Measurements from ENCODE around the gene KCTD18.

Gene KCTD18

GRCh38 chr2:200456567-200456966 lies 53.3 kb downstream of the KCTD18 start:
- H3K36me3 ChIP-seq (ENCODE audit: insufficient read depth, low read length) = peaks cover 7% of the 10 kb centered on the region
- no peak overlapping the region for H3K27ac ChIP-seq (ENCODE audit: low read depth, low read length)
- no peaks in the 10 kb centered on the region for H3K79me2 ChIP-seq (ENCODE audit: control insufficient read depth, insufficient read depth, low read length, unreplicated experiment)
- no peak overlapping the region for H3K4me3 ChIP-seq (ENCODE audit: low read depth, low read length)
- H3K27me3 ChIP-seq (ENCODE audit: insufficient read depth, low read length) = no peaks in the 10 kb centered on the region
- peaks cover 28% of the 10 kb centered on the region for H3K4me1 ChIP-seq (ENCODE audit: control insufficient read depth, insufficient read depth, low read length, unreplicated experiment)
- no peak overlapping the region for H2AFZ ChIP-seq (ENCODE audit: low read length, unreplicated experiment)

DNA sequence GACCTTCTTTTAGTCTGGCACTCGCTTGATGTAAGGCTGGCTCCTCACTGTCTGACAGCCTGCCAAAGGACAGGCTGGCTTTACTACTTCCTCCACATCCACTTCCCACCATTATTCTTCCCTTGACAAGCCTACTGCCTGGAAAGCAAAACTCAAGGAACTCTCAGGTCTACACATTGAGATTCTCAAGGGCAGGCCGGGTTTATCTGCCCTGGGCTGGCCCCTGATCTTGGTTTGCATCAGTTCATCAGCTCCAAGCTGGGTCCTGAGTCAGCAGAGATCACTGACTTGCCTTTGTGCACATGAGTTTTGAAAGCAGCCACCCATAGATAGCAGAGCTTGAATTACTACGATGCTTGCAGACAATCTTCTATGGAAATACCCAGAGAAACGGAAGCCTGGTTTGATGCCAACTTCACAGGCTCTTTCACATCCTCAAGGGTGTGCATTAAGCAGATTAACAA lies 53.9 kb downstream of the KCTD18 start:
- H3K79me2 ChIP-seq (ENCODE audit: control insufficient read depth, insufficient read depth, low read length, unreplicated experiment) = no peaks in the 10 kb centered on the region
- H3K27me3 ChIP-seq (ENCODE audit: insufficient read depth, low read length) = no peaks in the 10 kb centered on the region
- H3K4me1 ChIP-seq (ENCODE audit: control insufficient read depth, insufficient read depth, low read length, unreplicated experiment) = peaks cover 28% of the 10 kb centered on the region
- peak overlapping the region; percentile 8; the same call in 1 of the 2 replicates for H3K4me3 ChIP-seq (ENCODE audit: low read depth, low read length)
- no peak overlapping the region for H2AFZ ChIP-seq (ENCODE audit: low read length, unreplicated experiment)
- peaks cover 7% of the 10 kb centered on the region for H3K36me3 ChIP-seq (ENCODE audit: insufficient read depth, low read length)
- H3K27ac ChIP-seq (ENCODE audit: low read depth, low read length) = peak overlapping the region; percentile 57; the same call in 1 of the 2 replicates

GRCh38 chr2:200454927-200455801 lies 54.7 kb downstream of the KCTD18 start:
- H2AFZ ChIP-seq (ENCODE audit: low read length, unreplicated experiment) = no peak overlapping the region
- no peaks in the 10 kb centered on the region for H3K79me2 ChIP-seq (ENCODE audit: control insufficient read depth, insufficient read depth, low read length, unreplicated experiment)
- H3K36me3 ChIP-seq (ENCODE audit: insufficient read depth, low read length) = peaks cover 7% of the 10 kb centered on the region
- peak overlapping the region; percentile 57 for H3K27ac ChIP-seq (ENCODE audit: low read depth, low read length)
- H3K4me1 ChIP-seq (ENCODE audit: control insufficient read depth, insufficient read depth, low read length, unreplicated experiment) = peaks cover 28% of the 10 kb centered on the region
- peak overlapping the region; percentile 8; the same call in 1 of the 2 replicates for H3K4me3 ChIP-seq (ENCODE audit: low read depth, low read length)
- no peaks in the 10 kb centered on the region for H3K27me3 ChIP-seq (ENCODE audit: insufficient read depth, low read length)

DNA sequence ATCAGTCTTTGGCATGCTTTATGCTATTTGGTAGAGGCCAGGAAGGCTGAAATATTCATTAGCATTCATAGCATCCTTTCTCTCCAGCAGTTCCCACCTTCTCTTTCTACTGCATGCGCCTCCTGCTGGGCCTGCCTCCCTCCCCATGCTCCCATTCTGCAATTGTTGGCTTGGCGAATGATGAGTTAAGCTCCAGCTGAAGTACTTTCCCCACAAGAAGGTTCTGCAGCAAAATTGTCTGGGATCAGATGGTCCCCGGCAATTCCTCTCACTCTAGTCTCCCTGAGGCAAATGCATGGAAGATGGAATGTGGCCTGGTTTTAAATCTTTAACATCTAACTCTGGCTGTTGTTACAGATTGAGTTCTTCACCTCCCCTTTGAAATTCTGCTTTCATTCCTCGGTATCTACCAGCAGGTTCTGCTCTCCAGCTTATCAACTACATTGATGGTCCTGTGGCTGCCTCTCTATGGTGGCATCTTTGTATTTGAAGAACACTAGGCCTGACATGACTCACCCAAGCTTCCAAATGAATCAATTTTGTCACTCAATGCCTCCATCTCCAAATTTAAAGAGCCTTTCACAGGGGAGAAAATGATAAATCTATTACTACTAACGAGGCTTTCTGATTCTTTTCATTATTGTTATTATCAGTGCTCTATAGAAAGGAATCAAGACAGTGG lies 55.9 kb downstream of the KCTD18 start:
- Histone ChIP-seq H3K27me3 (ENCODE audit: insufficient read depth, low read length) (no peaks in the 10 kb centered on the region), H3K4me1 (ENCODE audit: control insufficient read depth, insufficient read depth, low read length, unreplicated experiment) (peaks cover 28% of the 10 kb centered on the region), H3K27ac (ENCODE audit: low read depth, low read length) (no peak overlapping the region), H2AFZ (ENCODE audit: low read length, unreplicated experiment) (no peak overlapping the region), H3K36me3 (ENCODE audit: insufficient read depth, low read length) (peaks cover 7% of the 10 kb centered on the region; the same call in 1 of the 2 replicates), H3K4me3 (ENCODE audit: low read depth, low read length) (no peak overlapping the region), H3K79me2 (ENCODE audit: control insufficient read depth, insufficient read depth, low read length, unreplicated experiment) (no peaks in the 10 kb centered on the region)

DNA sequence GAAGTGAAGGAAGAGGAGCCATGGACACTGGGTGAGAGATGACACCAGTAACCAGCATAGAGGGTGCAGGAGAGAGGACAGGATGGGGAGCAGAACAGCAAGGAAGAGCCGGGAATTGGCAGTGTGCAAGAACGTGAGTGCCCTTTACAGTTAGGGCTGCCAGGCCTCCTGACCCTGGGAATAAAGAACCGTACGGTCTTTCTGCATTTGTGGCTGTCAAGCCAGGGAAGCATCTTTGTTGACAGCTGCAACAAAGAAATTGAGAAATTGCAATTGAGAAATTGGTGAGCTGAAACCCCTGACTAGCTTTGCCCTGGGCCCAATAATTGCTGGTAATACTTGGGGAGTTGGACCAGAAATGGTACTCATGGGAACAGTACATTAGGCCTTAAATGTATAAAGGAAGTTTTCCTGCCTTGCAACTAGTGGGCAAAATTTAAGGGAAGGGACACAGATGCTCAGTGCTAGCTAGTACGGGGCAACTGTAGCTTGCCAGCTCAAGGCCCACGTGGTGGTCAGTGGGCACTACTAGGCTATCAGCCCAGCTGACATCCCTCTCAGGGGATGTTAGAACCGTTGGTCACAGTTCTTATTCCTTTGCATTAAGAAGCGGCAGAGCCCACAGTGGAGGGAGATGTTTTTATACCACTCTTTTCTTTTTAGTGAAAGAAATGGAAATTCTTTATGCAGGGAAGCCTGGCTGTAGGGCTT lies 56.6 kb downstream of the KCTD18 start:
- no peak overlapping the region for H2AFZ ChIP-seq (ENCODE audit: low read length, unreplicated experiment)
- peaks cover 11% of the 10 kb centered on the region; the same call in 1 of the 2 replicates for H3K36me3 ChIP-seq (ENCODE audit: insufficient read depth, low read length)
- H3K4me3 ChIP-seq (ENCODE audit: low read depth, low read length) = no peak overlapping the region
- H3K27me3 ChIP-seq (ENCODE audit: insufficient read depth, low read length) = no peaks in the 10 kb centered on the region
- H3K79me2 ChIP-seq (ENCODE audit: control insufficient read depth, insufficient read depth, low read length, unreplicated experiment) = no peaks in the 10 kb centered on the region
- peaks cover 28% of the 10 kb centered on the region for H3K4me1 ChIP-seq (ENCODE audit: control insufficient read depth, insufficient read depth, low read length, unreplicated experiment)
- H3K27ac ChIP-seq (ENCODE audit: low read depth, low read length) = no peak overlapping the region

- Histone ChIP-seq H3K4me3 (ENCODE audit: low read depth, low read length) (no peak overlapping the region), H3K27ac (ENCODE audit: low read depth, low read length) (no peak overlapping the region), H3K4me1 (ENCODE audit: control insufficient read depth, insufficient read depth, low read length, unreplicated experiment) (peaks cover 28% of the 10 kb centered on the region), H3K27me3 (ENCODE audit: insufficient read depth, low read length) (no peaks in the 10 kb centered on the region), H2AFZ (ENCODE audit: low read length, unreplicated experiment) (no peak overlapping the region), H3K79me2 (ENCODE audit: control insufficient read depth, insufficient read depth, low read length, unreplicated experiment) (no peaks in the 10 kb centered on the region), H3K36me3 (ENCODE audit: insufficient read depth, low read length) (peaks cover 8% of the 10 kb centered on the region; the same call in 1 of the 2 replicates)
Measured at GRCh38 chr2:200452377-200452776, 57.5 kb downstream of the KCTD18 start.

DNA sequence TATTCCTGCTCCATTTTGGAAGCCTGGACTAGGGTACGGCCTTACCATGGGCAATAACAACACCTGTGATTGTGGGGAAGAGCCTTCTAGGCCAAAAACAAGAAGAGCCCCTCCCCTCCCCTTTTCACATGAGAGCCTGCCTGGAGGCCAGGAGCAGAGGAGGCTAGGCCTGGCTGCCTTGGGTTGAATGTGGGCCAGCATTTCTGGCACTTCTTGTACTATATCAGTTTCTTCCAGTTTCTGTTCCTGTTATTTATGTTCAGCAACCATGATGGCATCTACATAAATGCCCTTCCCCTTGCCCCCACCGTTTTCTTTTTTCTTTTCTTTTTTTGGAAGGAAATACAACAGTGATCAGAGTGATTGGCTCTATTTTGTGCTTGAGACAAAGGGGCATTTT lies 58.4 kb downstream of the KCTD18 start:
- H3K27me3 ChIP-seq (ENCODE audit: insufficient read depth, low read length) = no peaks in the 10 kb centered on the region
- H3K4me3 ChIP-seq (ENCODE audit: low read depth, low read length) = no peak overlapping the region
- peaks cover 32% of the 10 kb centered on the region for H3K4me1 ChIP-seq (ENCODE audit: control insufficient read depth, insufficient read depth, low read length, unreplicated experiment)
- H3K36me3 ChIP-seq (ENCODE audit: insufficient read depth, low read length) = peaks cover 8% of the 10 kb centered on the region; the same call in 1 of the 2 replicates
- no peak overlapping the region for H3K27ac ChIP-seq (ENCODE audit: low read depth, low read length)
- no peaks in the 10 kb centered on the region for H3K79me2 ChIP-seq (ENCODE audit: control insufficient read depth, insufficient read depth, low read length, unreplicated experiment)
- H2AFZ ChIP-seq (ENCODE audit: low read length, unreplicated experiment) = no peak overlapping the region

DNA sequence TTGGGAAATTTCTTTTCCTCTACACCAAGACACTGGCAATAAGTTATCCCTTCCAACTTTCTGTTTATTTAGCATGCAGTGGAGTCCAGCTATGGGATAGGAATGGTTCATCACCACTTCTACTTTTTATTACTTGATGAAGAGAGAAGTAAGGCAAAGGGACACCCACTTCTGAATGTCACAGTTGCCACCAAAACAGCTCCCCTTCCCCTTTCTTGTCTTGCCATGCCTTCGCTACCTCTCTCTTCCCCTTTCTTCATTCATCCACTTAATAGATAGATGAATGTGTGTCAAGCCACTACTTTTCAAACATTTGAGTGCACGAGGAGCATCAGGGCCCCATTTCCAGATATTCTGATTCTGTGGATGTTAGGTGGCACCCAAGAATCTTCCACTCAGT lies 59.6 kb downstream of the KCTD18 start:
- Histone ChIP-seq H3K4me1 (ENCODE audit: control insufficient read depth, insufficient read depth, low read length, unreplicated experiment) (peaks cover 20% of the 10 kb centered on the region), H3K36me3 (ENCODE audit: insufficient read depth, low read length) (peaks cover 8% of the 10 kb centered on the region; the same call in 1 of the 2 replicates), H3K27ac (ENCODE audit: low read depth, low read length) (no peak overlapping the region), H2AFZ (ENCODE audit: low read length, unreplicated experiment) (no peak overlapping the region), H3K4me3 (ENCODE audit: low read depth, low read length) (no peak overlapping the region), H3K79me2 (ENCODE audit: control insufficient read depth, insufficient read depth, low read length, unreplicated experiment) (no peaks in the 10 kb centered on the region), H3K27me3 (ENCODE audit: insufficient read depth, low read length) (no peaks in the 10 kb centered on the region)

DNA sequence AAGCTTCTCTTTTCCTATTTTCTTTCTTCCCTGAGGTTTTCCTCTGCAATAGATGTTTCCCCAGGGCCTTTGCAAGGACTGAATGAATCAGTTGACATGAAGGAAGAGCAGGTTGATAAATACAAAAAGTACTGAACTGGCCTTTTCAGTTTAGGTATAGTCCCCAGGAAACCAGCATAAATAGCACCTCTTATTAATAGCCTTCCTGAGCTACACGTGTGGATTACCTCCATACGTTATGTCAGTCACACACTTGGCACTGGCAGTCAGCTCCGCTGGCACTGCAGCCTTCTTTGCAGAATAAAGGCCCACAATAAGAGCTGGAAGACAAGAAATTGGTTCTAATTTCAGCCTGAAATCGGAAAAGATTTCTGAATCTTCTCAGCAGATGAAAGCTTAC lies 60.7 kb downstream of the KCTD18 start:
- Histone ChIP-seq H2AFZ (ENCODE audit: low read length, unreplicated experiment) (no peak overlapping the region), H3K4me1 (ENCODE audit: control insufficient read depth, insufficient read depth, low read length, unreplicated experiment) (peaks cover 9% of the 10 kb centered on the region), H3K27ac (ENCODE audit: low read depth, low read length) (no peak overlapping the region), H3K79me2 (ENCODE audit: control insufficient read depth, insufficient read depth, low read length, unreplicated experiment) (no peaks in the 10 kb centered on the region), H3K4me3 (ENCODE audit: low read depth, low read length) (no peak overlapping the region), H3K36me3 (ENCODE audit: insufficient read depth, low read length) (peaks cover 8% of the 10 kb centered on the region), H3K27me3 (ENCODE audit: insufficient read depth, low read length) (no peaks in the 10 kb centered on the region)

GRCh38 chr2:200448455-200448854 lies 61.4 kb downstream of the KCTD18 start:
- no peaks in the 10 kb centered on the region for H3K79me2 ChIP-seq (ENCODE audit: control insufficient read depth, insufficient read depth, low read length, unreplicated experiment)
- no peak overlapping the region for H3K4me3 ChIP-seq (ENCODE audit: low read depth, low read length)
- H3K27ac ChIP-seq (ENCODE audit: low read depth, low read length) = no peak overlapping the region
- H3K27me3 ChIP-seq (ENCODE audit: insufficient read depth, low read length) = no peaks in the 10 kb centered on the region
- H2AFZ ChIP-seq (ENCODE audit: low read length, unreplicated experiment) = no peak overlapping the region
- peaks cover 15% of the 10 kb centered on the region for H3K36me3 ChIP-seq (ENCODE audit: insufficient read depth, low read length)
- peaks cover 6% of the 10 kb centered on the region for H3K4me1 ChIP-seq (ENCODE audit: control insufficient read depth, insufficient read depth, low read length, unreplicated experiment)

Measured in ACC112 (cell line).